H1 (cell line): Measurements from ENCODE around the gene RIMBP2. TPM values are rescaled to one million over a fixed set of nuclear protein-coding genes. Genes with fewer than 3 reads are reported as not detected.

ENCODE experiments used
- CTCF ChIA-PET: fragments of 300-600 bp; sonication (Branson Sonifier 250); formaldehyde crosslinking; loops from one replicate; lab custom pipeline; 2021; ENCODE audit not compliant: partially characterized antibody; lab: Charles Lee
- POLR2A ChIA-PET: fragments of 300-600 bp; sonication (Branson Sonifier 250); formaldehyde crosslinking; loops from one replicate; lab custom pipeline; 2021; ENCODE audit warnings: inconsistent platforms; ENCODE audit not compliant: partially characterized antibody; lab: Charles Lee
- DNase-seq, 2 experiments: peaks; one replicate each; pipeline versions ENCODE4 v3.0.0 to v3.0.0-alpha.2; 2010 to 2022; ENCODE audit warnings: low spot score in 2 of 2, low read depth in 1 of 2, mixed read lengths in 1 of 2
- FAIRE-seq: peaks from 2 replicates; lab custom pipeline; 2011; peaks lifted over from hg19 to GRCh38; lab: Jason Lieb, UNC
- H2AFZ ChIP-seq: 2 replicates; pipeline ENCODE4 v1.8.1; 2012; ENCODE audit warnings: low read length, inconsistent platforms
- H2AK5ac ChIP-seq: 2 replicates; pipeline ENCODE4 v1.6.1; 2013; ENCODE audit warnings: low read depth, low read length
- H2BK120ac ChIP-seq: replicated peaks from 2 replicates; pipeline ENCODE3; 2013; ENCODE audit warnings: low read depth, low read length, inconsistent platforms
- H2BK12ac ChIP-seq: 2 replicates; pipeline ENCODE4 v1.6.1; 2013; ENCODE audit warnings: low read depth, low read length
- H2BK15ac ChIP-seq: 2 replicates; pipeline ENCODE4 v1.6.1; 2013; ENCODE audit warnings: low read length
- H2BK20ac ChIP-seq: 2 replicates; pipeline ENCODE4 v1.6.1; 2013; ENCODE audit warnings: low read length
- H2BK5ac ChIP-seq: 2 replicates; pipeline ENCODE4 v1.6.1; 2013; ENCODE audit warnings: low read depth, low read length
- H3K14ac ChIP-seq: 2 replicates; pipeline ENCODE4 v1.6.1; 2013; ENCODE audit warnings: inconsistent platforms; ENCODE audit not compliant: insufficient read length
- H3K18ac ChIP-seq: 2 replicates; pipeline ENCODE4 v1.6.1; 2013; ENCODE audit warnings: low read length; ENCODE audit errors: extremely low read depth
- H3K23ac ChIP-seq: 2 replicates; pipeline ENCODE4 v1.6.1; 2013; ENCODE audit warnings: inconsistent platforms; ENCODE audit not compliant: insufficient read length
- H3K23me2 ChIP-seq: 2 replicates; pipeline ENCODE4 v1.6.1; 2013; ENCODE audit warnings: low read depth, low read length
- H3K27ac ChIP-seq: 2 replicates; pipeline ENCODE4 v1.6.1; 2011; ENCODE audit warnings: low read depth, low read length, inconsistent platforms
- H3K27me3 ChIP-seq, 4 experiments: replicated peaks in 1 of 4; 1 replicate in 1 of 4; 2 replicates in 3 of 4; pipeline versions ENCODE4 v1.6.1 to v1.8.1; 2011 to 2013; ENCODE audit warnings: low read length in 3 of 4, mild to moderate bottlenecking in 3 of 4, inconsistent platforms in 2 of 4, mixed read lengths in 2 of 4, moderate library complexity in 1 of 4; ENCODE audit not compliant: control insufficient read depth in 3 of 4, insufficient read depth in 3 of 4; ENCODE audit errors: extremely low read depth in 1 of 4
- H3K36me3 ChIP-seq, 4 experiments: 2 replicates each; pipeline versions ENCODE4 v1.6.1 to v1.8.1; 2011 to 2013; ENCODE audit warnings: mild to moderate bottlenecking in 4 of 4, low read length in 3 of 4, moderate library complexity in 2 of 4, control low read depth in 1 of 4, inconsistent platforms in 1 of 4; ENCODE audit not compliant: insufficient read depth in 4 of 4, control insufficient read depth in 2 of 4
- H3K4ac ChIP-seq: replicated peaks from 2 replicates; pipeline ENCODE3; 2013; ENCODE audit warnings: low read length, low read depth, mixed read lengths, inconsistent platforms; ENCODE audit not compliant: insufficient read length
- H3K4me1 ChIP-seq, 4 experiments: replicated peaks in 1 of 4; 1 replicate in 1 of 4; 2 replicates in 3 of 4; pipeline versions ENCODE4 v1.6.1 to v1.8.1; 2011 to 2013; ENCODE audit warnings: low read length in 3 of 4, inconsistent platforms in 2 of 4, mixed read lengths in 1 of 4; ENCODE audit not compliant: insufficient read depth in 4 of 4, control insufficient read depth in 3 of 4
- H3K4me2 ChIP-seq, 2 experiments: 2 replicates each; pipeline versions ENCODE4 v1.6.1 to v1.8.1; 2011 to 2013; ENCODE audit warnings: low read depth in 2 of 2, low read length in 2 of 2, control low read depth in 1 of 2, inconsistent platforms in 1 of 2, mild to moderate bottlenecking in 1 of 2; ENCODE audit not compliant: insufficient read depth in 1 of 2
- H3K4me3 ChIP-seq, 4 experiments: fragments of 200-600, 300-600 bp in 1 of 4; sonication (generic), shearing (Covaris generic), sonication (Bioruptor Twin) in 1 of 4; 2 replicates each; pipeline versions ENCODE4 v1.5.1 to v1.8.1; 2011 to 2016; ENCODE audit warnings: low read length in 4 of 4, low read depth in 3 of 4, control low read depth in 2 of 4, inconsistent platforms in 2 of 4, mild to moderate bottlenecking in 2 of 4, mixed read lengths in 1 of 4, moderate library complexity in 1 of 4; ENCODE audit not compliant: insufficient read depth in 2 of 4; ENCODE audit errors: extremely low read depth in 1 of 4
- H3K56ac ChIP-seq: replicated peaks from 2 replicates; pipeline ENCODE3; 2013; ENCODE audit warnings: low read depth, mild to moderate bottlenecking, mixed read lengths, low read length, inconsistent platforms; ENCODE audit not compliant: insufficient read length
- H3K79me1 ChIP-seq: 2 replicates; pipeline ENCODE4 v1.6.1; 2013; ENCODE audit warnings: low read depth, low read length, control low read depth
- H3K79me2 ChIP-seq, 2 experiments: 2 replicates each; pipeline versions ENCODE4 v1.6.1 to v1.8.1; 2012 to 2013; ENCODE audit warnings: low read length in 2 of 2, mild to moderate bottlenecking in 2 of 2, inconsistent platforms in 1 of 2; ENCODE audit not compliant: insufficient read depth in 2 of 2, control insufficient read depth in 1 of 2
- H3K9ac ChIP-seq, 4 experiments: replicated peaks in 1 of 4; 1 replicate in 1 of 4; 2 replicates in 3 of 4; pipeline versions ENCODE4 v1.6.1 to v1.8.1; 2011 to 2013; ENCODE audit warnings: low read depth in 3 of 4, low read length in 3 of 4, control low read depth in 2 of 4, mild to moderate bottlenecking in 2 of 4, moderate library complexity in 2 of 4, inconsistent platforms in 1 of 4; ENCODE audit errors: extremely low read depth in 1 of 4
- H3K9me3 ChIP-seq, 2 experiments: 2 replicates each; pipeline versions ENCODE4 v1.6.1 to v1.8.1; 2012 to 2013; ENCODE audit warnings: mild to moderate bottlenecking in 2 of 2, moderate library complexity in 2 of 2, control low read depth in 1 of 2, inconsistent platforms in 1 of 2, low read depth in 1 of 2, low read length in 1 of 2, mixed read lengths in 1 of 2; ENCODE audit not compliant: insufficient read depth in 2 of 2
- H4K20me1 ChIP-seq, 2 experiments: replicated peaks in 1 of 2; 2 replicates each; pipeline versions ENCODE3 to v1.8.1; 2011 to 2013; ENCODE audit warnings: inconsistent platforms in 2 of 2, low read length in 2 of 2, mild to moderate bottlenecking in 1 of 2; ENCODE audit not compliant: insufficient read depth in 2 of 2, control insufficient read depth in 1 of 2
- H4K5ac ChIP-seq: 2 replicates; pipeline ENCODE4 v1.6.1; 2013; ENCODE audit warnings: low read length, low read depth, mixed read lengths, inconsistent platforms; ENCODE audit not compliant: insufficient read length
- H4K8ac ChIP-seq: 2 replicates; pipeline ENCODE4 v1.8.0; 2013; ENCODE audit warnings: mild to moderate bottlenecking, moderate library complexity, low read length, inconsistent platforms; ENCODE audit not compliant: insufficient read depth; ENCODE audit errors: extremely low read depth
- H4K91ac ChIP-seq: replicated peaks from 2 replicates; pipeline ENCODE3; 2013; ENCODE audit warnings: low read length, mixed read lengths, inconsistent platforms; ENCODE audit not compliant: insufficient read length
- CHD1 ChIP-seq: IDR thresholded peaks from 2 replicates; pipeline ENCODE4 v1.6.1; 2012; ENCODE audit warnings: low read depth, low read length, improper control_type of control experiment
- CTBP2 ChIP-seq: IDR thresholded peaks from 2 replicates; pipeline ENCODE4 v1.7.0; 2011; ENCODE audit warnings: borderline replicate concordance, mild to moderate bottlenecking, moderate library complexity, mixed read lengths, low read length; ENCODE audit not compliant: insufficient read depth, insufficient read length
- EGR1 ChIP-seq: IDR thresholded peaks from 2 replicates; pipeline ENCODE4 v1.6.1; 2011; ENCODE audit warnings: low read depth, low read length, borderline replicate concordance
- FOSL1 ChIP-seq: IDR thresholded peaks from 2 replicates; pipeline ENCODE4 v1.6.1; 2011; ENCODE audit warnings: mild to moderate bottlenecking, low read depth, low read length, moderate library complexity; ENCODE audit not compliant: insufficient read depth
- GABPA ChIP-seq: IDR thresholded peaks from 2 replicates; pipeline ENCODE4 v1.6.1; 2011; ENCODE audit warnings: mild to moderate bottlenecking, low read length, moderate library complexity, borderline replicate concordance; ENCODE audit not compliant: insufficient read depth
- HDAC6 ChIP-seq: IDR thresholded peaks from one replicate; pipeline ENCODE4 v1.7.1; 2012; ENCODE audit warnings: low read depth, mild to moderate bottlenecking, inconsistent platforms, low read length, moderate library complexity
- POLR2AphosphoS5 ChIP-seq: IDR thresholded peaks from 2 replicates; pipeline ENCODE4 v1.6.1; 2011; ENCODE audit warnings: low read depth, low read length
- POU5F1 ChIP-seq: IDR thresholded peaks from 2 replicates; pipeline ENCODE4 v1.6.1; 2011; ENCODE audit warnings: low read depth, mild to moderate bottlenecking, low read length, moderate library complexity
- RXRA ChIP-seq: IDR thresholded peaks from 2 replicates; pipeline ENCODE4 v1.6.1; 2011; ENCODE audit warnings: low read depth, mild to moderate bottlenecking, low read length, moderate library complexity; ENCODE audit not compliant: insufficient read depth
- TBP ChIP-seq: IDR thresholded peaks from 2 replicates; pipeline ENCODE4 v1.6.1; 2011; ENCODE audit warnings: low read depth, low read length, improper control_type of control experiment
- TEAD4 ChIP-seq: IDR thresholded peaks from 2 replicates; pipeline ENCODE4 v1.6.1; 2012; ENCODE audit warnings: low read depth, low read length, inconsistent platforms, mixed read lengths
- WGBS, 2 experiments: shearing (Covaris generic) in 1 of 2; methylation state at CpG; one replicate each; pipeline versions ENCODE4 v1.1.6 to v1.1.7; 2013 to 2015; ENCODE audit warnings: low lambda C conversion rate in 2 of 2, mixed read lengths in 2 of 2, inconsistent platforms in 1 of 2, low coverage in 1 of 2, missing lambda C conversion rate in 1 of 2; ENCODE audit not compliant: insufficient replicate concordance in 2 of 2, insufficient coverage in 1 of 2, insufficient read length in 1 of 2; ENCODE audit errors: extremely low coverage in 1 of 2, missing lambda C conversion rate in 1 of 2; 5-methylcytosine and 5-hydroxymethylcytosine counted together
- polyA plus RNA-seq, 7 experiments: library from polyadenylated mRNA; depleted of rRNA in 3 of 7; stranded (reverse) in 5 of 7; unstranded in 2 of 7; fragments of >200 nt in 5 of 7; fragments of 200-250 nt in 2 of 7; gene quantifications; 1 replicate in 5 of 7; 2 replicates in 1 of 7; 4 replicates in 1 of 7; pipeline versions ENCODE4 v1.2.1 to v1.2.3, GENCODE V29; 2011 to 2013; ENCODE audit warnings: missing spikeins in 2 of 7, mixed read lengths in 2 of 7
- total RNA-seq: library from RNA; stranded (reverse); fragmentation: NEBNext Ultra II Directional; extraction: Animal tissue kit (Norgen Biotek cat#: 25700); gene quantifications from 2 replicates; pipeline ENCODE4 v1.2.1, GENCODE V29; 2021
- TF ChIP-seq, protein P1 (sequence below): IDR thresholded peaks from 2 replicates; pipeline ENCODE4 v1.6.1; 2011; ENCODE audit warnings: low read length, improper control_type of control experiment

RIMBP2 gene
- total and polyA plus RNA-seq, 2 of the 8 experiments (the other 6 are each of a cell fraction or from before 2014, with no cell fraction given): 0.18 to 0.65 TPM

GRCh38 chr12:130538343-130539095 lies 177.6 kb downstream of the RIMBP2 start:
- Histone ChIP-seq H2BK20ac (no peak overlapping the region), H3K14ac (no peak overlapping the region), H4K8ac (no peak overlapping the region), H3K36me3 (no peaks in the 10 kb centered on the region), H2BK5ac (no peak overlapping the region), H2AK5ac (no peak overlapping the region), H3K79me2 (no peaks in the 10 kb centered on the region), H3K27ac (no peak overlapping the region), H3K9me3 (no peaks in the 10 kb centered on the region), H3K4ac (no peak overlapping the region), H3K23me2 (no peaks in the 10 kb centered on the region), H3K79me1 (no peaks in the 10 kb centered on the region), H4K91ac (no peak overlapping the region), H2BK15ac (no peak overlapping the region), H4K5ac (no peak overlapping the region), H4K20me1 (no peaks in the 10 kb centered on the region), H2AFZ (no peak overlapping the region), H3K4me2 (no peak overlapping the region), H3K9ac (no peak overlapping the region), H3K4me1 (peaks cover 0 to 4% (median 0%) of the 10 kb centered on the region in 4 experiments; a peak in 2 of 7 replicates), H2BK120ac (no peak overlapping the region), H2BK12ac (no peak overlapping the region), H3K4me3 (no peak overlapping the region), H3K23ac (no peak overlapping the region), H3K56ac (no peak overlapping the region), H3K27me3 (no peaks in the 10 kb centered on the region), H3K18ac (no peak overlapping the region)
- 77% methylated on average over 17 of the region's 17 CpGs; no CpG with 5 or more reads in 1 of the 2 experiments for WGBS, 2 experiments
- FAIRE-seq (no peak), DNase-seq (no peak)
- CTCF ChIA-PET: interaction anchor here (0.5 to 1.7 kb wide), 2 partner anchors 209 to 338 kb away, joined by 3 to 7 read pairs; no protein-coding TSS in a partner anchor
- POLR2A ChIA-PET: interaction anchor here (0.9 kb wide), 1 partner anchor 8 kb away, joined by 3 read pairs; no protein-coding TSS in a partner anchor
- TF ChIP-seq RXRA (no peak), CHD1 (no peak), FOSL1 (no peak), TBP (no peak), TEAD4 (no peak), EGR1 (no peak), HDAC6 (no peak), GABPA (no peak), POLR2AphosphoS5 (no peak), POU5F1 (no peak), CTBP2 (no peak)
- TF ChIP-seq, protein P1, sequence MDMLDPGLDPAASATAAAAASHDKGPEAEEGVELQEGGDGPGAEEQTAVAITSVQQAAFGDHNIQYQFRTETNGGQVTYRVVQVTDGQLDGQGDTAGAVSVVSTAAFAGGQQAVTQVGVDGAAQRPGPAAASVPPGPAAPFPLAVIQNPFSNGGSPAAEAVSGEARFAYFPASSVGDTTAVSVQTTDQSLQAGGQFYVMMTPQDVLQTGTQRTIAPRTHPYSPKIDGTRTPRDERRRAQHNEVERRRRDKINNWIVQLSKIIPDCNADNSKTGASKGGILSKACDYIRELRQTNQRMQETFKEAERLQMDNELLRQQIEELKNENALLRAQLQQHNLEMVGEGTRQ: no peak
